GM19035 (cell line): ENCODE data around the gene AKAP5.
"Not testable (repeated sequence)": the region's sequence is repeated elsewhere in the genome, so short reads cannot be mapped to it uniquely, and the experiment has no call there.

Experiments
- ATAC-seq: cut with Tn5 transposase; IDR thresholded peaks from one replicate; pipeline ENCODE4 v1.9.1; 2021; ENCODE audit not compliant: unreplicated experiment

Gene AKAP5

DNA sequence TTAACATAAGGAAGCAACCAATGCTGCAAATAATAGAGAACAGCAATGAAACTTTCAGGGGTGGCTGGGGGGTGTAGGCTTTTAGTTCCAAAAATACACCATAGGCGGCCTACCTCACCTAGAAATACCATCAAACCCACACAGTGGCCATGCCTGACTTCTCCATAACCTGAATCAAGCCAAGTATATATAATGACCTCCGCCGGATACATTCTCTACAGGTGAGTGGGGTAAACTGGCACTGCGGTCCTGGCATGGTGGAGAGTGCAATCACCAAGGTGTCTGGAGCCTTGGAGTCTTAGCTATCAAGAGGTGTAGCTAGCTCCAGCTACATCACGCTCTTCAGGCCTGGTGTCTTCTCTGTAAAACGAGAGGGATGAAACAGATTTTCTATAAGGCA, 37.2 kb downstream of the AKAP5 start:
- ATAC-seq: no peak

GRCh38 chr14:64502887-64503433, 37.7 kb downstream of the AKAP5 start:
- ATAC-seq: peak; percentile 6

DNA sequence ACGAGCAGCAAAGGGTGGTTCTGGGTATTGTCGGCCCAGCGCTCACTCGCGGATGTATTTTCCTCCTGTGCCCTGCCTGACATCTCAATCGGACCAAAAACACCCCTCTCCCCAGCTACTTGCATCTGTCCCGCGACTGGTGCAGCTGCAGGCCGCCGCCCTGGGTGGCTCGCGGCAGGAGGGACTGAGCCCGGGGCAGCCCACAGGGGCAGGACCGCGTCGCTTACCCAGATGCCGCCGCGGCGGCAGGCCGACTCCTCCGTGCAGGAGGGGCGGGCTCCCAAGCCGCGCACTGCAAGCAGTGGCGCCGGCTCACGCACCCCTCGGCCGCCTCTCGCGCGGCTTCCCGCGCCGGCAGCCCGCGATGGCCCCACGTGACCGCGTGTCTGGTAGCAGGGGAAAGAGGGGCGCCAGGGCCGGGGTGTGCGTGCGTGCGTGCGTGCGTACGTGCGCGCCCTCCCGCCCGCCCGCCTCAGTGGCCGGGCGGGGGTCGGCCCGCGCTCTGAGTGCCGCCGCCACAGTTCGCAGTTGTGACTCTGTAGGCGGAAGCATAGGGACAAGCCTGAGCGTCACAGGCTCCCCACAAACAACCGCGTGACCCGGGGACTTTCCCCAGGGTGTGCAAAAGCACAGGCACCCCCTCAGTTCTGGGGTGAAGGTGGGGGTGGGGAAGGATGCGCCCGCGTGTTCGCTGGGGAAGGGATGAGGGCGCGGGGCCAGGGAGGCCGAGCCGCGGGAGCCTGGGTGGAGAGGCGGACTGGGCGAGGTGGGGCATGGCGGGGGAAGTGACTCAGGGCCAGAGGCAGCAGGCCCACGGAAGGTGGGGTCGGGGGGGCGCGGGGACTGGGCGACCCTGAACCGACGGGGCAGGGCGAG, 38.4 kb downstream of the AKAP5 start, which contains the start of gene ZBTB25:
ZBTB25 (minus strand) TSS at position 405 of the 876 bp plus-strand sequence. CDS start 13,305 bp downstream, outside the sequence.
- ATAC-seq: peak; percentile 64

- peak; percentile 26 for ATAC-seq
These were observed 39.1 kb downstream of the AKAP5 start, which contains the start of gene ZBTB1 for GRCh38 chr14:64504310-64504896. Gene ZBTB1 (plus strand): TSS chr14:64504770. CDS start chr14:64521505, 16,735 bp downstream.

DNA sequence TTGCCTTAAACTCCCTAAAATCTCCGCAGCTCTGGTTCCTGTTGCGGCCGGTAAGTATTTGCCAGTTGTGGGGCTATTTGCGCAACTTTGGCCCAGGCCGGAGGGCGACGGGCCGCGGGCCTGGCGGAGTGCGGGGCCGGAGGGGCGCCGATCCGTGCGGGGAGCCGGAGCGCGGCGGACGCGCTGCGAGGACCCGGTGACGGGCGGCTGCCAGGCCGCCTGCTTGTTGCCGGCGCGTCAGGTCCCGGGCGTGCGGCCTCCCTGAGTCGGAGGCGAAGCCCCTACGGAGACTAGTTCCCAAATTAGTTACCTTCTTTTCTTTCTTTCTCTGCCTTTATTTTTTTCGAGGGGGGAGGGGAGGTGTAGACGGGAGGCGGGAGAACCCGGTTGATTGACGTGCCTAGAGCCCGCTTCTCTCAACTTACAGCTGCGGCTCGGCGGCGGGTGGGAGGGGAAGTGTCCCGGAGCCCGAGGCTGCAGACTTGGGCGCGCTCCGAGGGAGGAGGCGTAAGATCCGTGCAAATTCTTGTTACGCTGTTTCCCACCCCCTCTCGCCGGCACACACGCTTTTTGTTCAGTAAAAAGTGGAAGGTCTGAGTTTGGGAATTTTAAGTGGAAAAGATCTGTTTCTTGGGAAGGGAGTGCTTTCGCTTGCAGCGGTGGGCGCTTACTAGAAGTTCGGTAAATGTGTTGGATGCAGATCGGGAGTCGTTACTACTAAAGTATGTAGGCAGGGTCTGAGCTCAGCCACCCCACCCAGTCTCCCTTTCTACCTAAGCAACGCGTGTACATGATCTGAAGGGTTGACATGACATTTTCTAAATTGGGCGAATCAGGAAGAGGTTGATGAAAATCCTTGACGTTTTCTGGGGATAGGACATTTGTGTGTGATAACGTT, 39.8 kb downstream of the AKAP5 start:
- ATAC-seq: peak; percentile 22

GRCh38 chr14:64506721-64507120, 41.4 kb downstream of the AKAP5 start:
- ATAC-seq: no peak

DNA sequence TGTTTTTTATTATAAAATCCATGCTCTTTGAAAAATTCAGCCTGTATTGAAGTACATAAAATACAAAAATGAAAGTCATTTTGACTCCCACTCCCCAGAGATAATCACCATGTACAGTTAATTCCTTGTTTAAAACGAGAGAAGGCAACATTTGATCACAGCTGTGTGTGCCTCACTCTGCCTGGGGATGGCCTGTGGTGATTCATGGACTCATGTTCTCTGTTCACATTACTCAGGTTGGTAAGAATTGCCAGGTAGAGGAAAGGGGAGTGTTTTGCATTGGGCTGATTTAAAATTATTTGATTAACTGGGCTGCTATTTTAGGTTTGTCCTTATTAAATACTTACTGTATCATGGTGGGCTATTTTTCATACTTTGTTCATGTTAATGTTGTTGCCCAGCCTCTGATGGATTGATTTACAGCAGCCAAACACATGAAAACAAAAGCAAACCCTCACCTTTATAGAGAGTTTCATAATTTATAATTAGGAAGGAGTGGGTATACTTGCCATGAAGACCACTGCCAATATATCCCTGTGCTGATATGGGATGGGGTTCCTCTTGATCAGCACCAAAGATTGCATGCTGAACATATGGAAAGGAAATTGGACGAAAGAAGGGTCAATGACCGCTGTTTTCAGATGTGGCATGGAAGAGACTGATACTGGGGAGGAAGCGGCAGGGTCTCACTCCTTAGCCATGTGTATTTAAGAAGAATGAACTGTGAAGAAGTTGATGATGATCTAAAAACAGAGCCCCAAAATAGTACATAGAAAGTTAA, 42.3 kb downstream of the AKAP5 start:
- ATAC-seq: no peak

DNA sequence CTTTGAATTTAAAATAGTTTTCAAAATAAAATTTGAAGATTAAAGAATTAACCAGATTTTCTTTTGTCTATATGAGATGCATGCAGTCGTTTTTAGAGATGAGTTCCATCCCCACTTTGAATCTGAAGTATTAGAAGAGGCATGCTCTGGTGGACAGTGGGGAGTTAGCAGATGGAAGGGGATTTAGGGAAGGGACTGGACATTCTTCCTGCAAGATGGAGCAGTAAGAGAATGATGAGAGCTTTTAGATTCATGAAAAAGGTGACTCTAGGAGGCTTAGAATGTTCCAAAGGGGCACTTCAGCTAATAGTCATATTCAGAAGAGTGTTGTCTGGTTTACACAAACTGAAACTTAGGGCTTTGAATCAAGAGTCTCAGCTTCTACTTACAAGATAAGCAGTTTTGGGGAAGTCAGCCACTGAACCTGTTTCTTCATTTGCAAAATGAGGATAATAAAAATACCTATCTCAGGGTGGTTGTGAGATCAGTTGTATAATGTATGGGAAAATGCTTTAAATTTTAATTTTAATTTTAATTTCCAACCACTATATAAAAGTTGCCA, 43.0 kb downstream of the AKAP5 start:
- ATAC-seq: no peak

DNA sequence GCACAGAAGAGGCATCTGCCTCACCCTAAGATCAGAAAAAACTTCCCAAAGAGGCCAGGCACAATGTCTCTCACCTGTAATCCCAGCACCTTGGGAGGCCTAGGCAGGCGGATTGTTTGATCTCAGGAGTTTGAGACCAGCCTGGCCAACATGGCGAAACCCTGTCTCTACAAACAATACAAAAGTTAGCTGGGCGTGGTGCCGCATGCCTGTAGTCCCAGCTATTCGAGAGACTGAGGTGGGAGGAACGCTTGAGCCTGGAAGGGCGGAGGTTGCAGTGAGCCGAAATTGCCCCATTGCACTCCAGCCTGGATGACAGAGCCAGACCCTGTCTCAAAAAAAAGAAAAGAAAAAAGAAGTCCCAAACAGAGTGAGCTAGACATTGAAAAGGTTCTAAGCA, 43.7 kb downstream of the AKAP5 start:
- no peak for ATAC-seq

GRCh38 chr14:64510825-64511671, 45.7 kb downstream of the AKAP5 start:
- ATAC-seq: no peak

DNA sequence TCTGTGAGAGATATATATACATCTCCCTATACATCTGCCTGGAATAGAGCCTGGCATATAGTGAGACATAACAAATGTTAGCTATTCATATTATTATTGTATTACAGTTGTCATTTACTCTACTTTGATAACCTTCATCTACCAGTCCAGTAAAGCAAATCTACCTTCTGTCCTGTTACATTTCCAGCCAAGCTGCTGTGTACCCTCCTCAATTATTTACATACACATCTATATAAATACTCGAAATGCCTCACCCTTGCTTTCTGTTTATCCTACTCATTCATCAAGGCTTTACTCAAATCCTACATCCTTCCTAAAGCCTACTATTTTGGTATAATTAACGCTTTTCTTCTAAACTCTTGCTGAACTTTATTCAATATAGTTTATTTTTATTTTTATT, 48.0 kb downstream of the AKAP5 start:
- ATAC-seq: no peak

GRCh38 chr14:64515053-64515452, 49.8 kb downstream of the AKAP5 start:
- no peak for ATAC-seq

DNA sequence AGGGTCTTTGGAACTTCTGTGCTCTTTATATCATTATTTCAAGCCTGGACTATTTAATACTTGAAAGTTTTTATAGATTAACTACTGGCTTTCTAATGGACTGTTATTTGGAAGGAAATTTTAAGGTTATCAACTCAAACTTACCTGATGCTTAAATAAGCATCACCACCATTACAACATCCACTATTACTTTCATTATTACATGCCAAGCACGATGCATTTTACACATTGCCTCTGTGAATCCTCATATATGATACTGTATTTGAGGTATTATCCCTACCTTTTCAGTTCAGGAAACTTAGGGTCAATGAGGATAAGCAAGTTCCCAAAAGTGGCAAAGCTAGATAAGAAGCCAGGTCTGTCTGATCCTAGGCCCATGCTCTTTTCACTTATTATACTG, 51.7 kb downstream of the AKAP5 start:
- ATAC-seq: no peak

DNA sequence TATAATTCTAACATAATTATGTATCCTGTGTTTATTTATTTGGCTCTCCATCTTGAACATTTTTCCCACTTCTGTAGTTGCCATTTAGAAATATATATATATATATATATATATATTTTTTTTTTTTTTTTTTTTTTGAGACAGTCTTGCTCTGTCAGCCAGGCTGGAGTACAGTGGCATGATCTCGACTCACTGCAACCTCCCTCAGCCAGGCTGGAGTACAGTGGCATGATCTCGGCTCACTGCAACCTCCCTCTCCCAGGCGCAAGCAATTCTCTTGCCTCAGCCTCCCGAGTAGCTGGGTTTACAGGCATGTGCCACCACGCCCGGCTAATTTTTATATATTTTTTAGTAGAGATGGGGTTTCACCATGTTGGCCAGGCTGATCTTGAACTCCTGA, 52.4 kb downstream of the AKAP5 start:
- not testable (repeated sequence) for ATAC-seq

DNA sequence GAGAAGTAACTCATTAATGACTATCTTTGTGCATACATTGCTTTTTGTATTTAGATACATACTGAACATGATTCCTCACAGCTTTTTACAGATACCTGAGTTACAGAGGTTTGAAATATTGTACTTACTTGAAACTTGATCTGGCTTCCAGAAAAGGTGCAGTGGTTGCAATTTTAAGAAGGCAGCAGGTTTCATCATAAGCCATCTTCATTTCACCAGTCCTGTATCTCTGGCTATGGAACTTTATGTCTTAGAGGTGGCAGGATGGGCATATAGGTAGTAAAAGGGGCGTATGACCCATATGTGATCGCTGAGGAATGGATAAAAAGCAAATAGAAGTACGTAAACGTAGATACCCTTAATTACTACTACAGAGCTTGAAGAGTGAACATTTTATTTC, 52.9 kb downstream of the AKAP5 start:
- no peak for ATAC-seq

- no peak for ATAC-seq
These were observed 55.4 kb downstream of the AKAP5 start for GRCh38 chr14:64520699-64521098.

DNA sequence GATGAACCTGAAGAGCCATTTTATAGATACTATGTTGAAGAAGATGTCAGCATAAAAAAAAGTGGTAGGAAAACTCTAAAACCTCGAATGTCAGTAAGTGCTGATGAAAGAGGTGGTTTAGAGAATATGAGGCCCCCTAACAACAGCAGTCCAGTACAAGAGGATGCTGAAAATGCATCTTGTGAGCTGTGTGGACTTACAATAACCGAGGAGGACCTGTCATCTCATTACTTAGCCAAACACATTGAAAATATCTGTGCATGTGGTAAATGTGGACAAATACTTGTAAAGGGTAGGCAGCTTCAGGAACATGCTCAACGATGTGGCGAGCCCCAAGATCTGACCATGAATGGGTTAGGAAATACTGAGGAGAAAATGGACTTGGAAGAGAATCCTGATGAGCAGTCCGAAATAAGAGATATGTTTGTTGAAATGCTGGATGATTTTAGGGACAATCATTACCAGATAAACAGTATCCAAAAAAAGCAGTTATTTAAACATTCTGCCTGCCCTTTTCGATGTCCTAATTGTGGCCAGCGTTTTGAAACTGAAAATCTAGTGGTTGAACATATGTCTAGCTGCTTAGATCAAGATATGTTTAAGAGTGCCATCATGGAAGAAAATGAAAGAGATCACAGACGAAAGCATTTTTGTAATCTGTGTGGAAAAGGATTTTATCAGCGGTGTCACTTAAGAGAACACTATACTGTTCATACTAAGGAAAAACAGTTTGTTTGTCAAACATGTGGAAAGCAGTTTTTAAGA, 57.5 kb downstream of the AKAP5 start:
- ATAC-seq: no peak
